HEK293 (cell line): ENCODE data around the gene GLCE.
A peak's percentile ranks its signal among the peaks of the same experiment; 100 is the strongest.

Source experiments
- CTCF ChIA-PET: fragments of 350-600 bp; formaldehyde crosslinking; extraction: SDS; loops from one replicate; lab custom pipeline; 2021; ENCODE audit warnings: antibody characterized with exemption; lab: Yijun Ruan, JAX
- POLR2A ChIA-PET: fragments of 300-600 bp; formaldehyde crosslinking; extraction: SDS; loops from one replicate; lab custom pipeline; 2020; ENCODE audit warnings: antibody characterized with exemption, inconsistent platforms; lab: Yijun Ruan, JAX
- H3K27ac ChIP-seq: fragments of 200-500 bp; sonication (Bioruptor generic); 2 replicates; pipeline ENCODE4 v1.5.1; 2014; ENCODE audit warnings: low read depth, low read length, control low read depth, inconsistent platforms; ENCODE audit errors: extremely low read depth
- H3K36me3 ChIP-seq, 2 experiments: fragments of 200-500 bp in 1 of 2; sonication (Bioruptor generic) in 1 of 2; 1 replicate in 1 of 2; 2 replicates in 1 of 2; pipeline ENCODE4 v1.5.1; 2014 to 2017; ENCODE audit warnings: inconsistent platforms in 2 of 2, low read length in 2 of 2; ENCODE audit not compliant: control insufficient read depth in 2 of 2, insufficient read depth in 1 of 2
- H3K4me1 ChIP-seq: fragments of 200-500 bp; sonication (Bioruptor generic); 2 replicates; pipeline ENCODE4 v1.5.1; 2014; ENCODE audit warnings: mild to moderate bottlenecking, low read length, inconsistent platforms; ENCODE audit not compliant: control insufficient read depth, insufficient read depth
- H3K4me3 ChIP-seq: 2 replicates; pipeline ENCODE4 v1.5.1; 2011; ENCODE audit warnings: low read depth, mild to moderate bottlenecking, control low read depth, low read length, moderate library complexity
- H3K9me3 ChIP-seq: fragments of 200-500 bp; sonication (Bioruptor generic); 2 replicates; pipeline ENCODE4 v1.5.1; 2014; ENCODE audit warnings: low read depth, low read length, inconsistent platforms; ENCODE audit not compliant: control insufficient read depth, insufficient read depth
- BCL11B ChIP-seq: fragments of 450-650 bp; formaldehyde crosslinking; IDR thresholded peaks from 2 replicates; pipeline ENCODE4 v1.5.1; 2016; ENCODE audit warnings: low read depth, missing biosample characterization, missing genetic modification characterization
- KLF10 ChIP-seq: fragments of 450-650 bp; IDR thresholded peaks from 2 replicates; pipeline ENCODE4 v1.5.1; 2018; ENCODE audit warnings: missing biosample characterization, mild to moderate bottlenecking, missing genetic modification characterization
- KLF7 ChIP-seq: fragments of 450-650 bp; formaldehyde crosslinking; IDR thresholded peaks from 2 replicates; pipeline ENCODE4 v1.5.1; 2016; ENCODE audit warnings: missing biosample characterization, missing genetic modification characterization, borderline replicate concordance
- KLF9 ChIP-seq: fragments of 450-650 bp; formaldehyde crosslinking; IDR thresholded peaks from 2 replicates; pipeline ENCODE4 v1.5.1; 2016; ENCODE audit warnings: missing biosample characterization, missing genetic modification characterization, low read depth
- PRDM6 ChIP-seq: fragments of 450-650 bp; formaldehyde crosslinking; IDR thresholded peaks from 2 replicates; pipeline ENCODE4 v1.5.1; 2017; ENCODE audit warnings: missing biosample characterization, missing genetic modification characterization
- RBAK ChIP-seq: fragments of 450-650 bp; formaldehyde crosslinking; IDR thresholded peaks from 2 replicates; pipeline ENCODE4 v1.5.1; 2016; ENCODE audit warnings: missing biosample characterization, missing genetic modification characterization
- TCF7L2 ChIP-seq: IDR thresholded peaks from 2 replicates; pipeline ENCODE4 v1.6.1; 2011; ENCODE audit warnings: low read depth, mild to moderate bottlenecking, inconsistent platforms, low read length, moderate library complexity, borderline replicate concordance
- YY1 ChIP-seq: fragments of 450-650 bp; formaldehyde crosslinking; IDR thresholded peaks from 2 replicates; pipeline ENCODE4 v1.5.1; 2018; ENCODE audit warnings: missing biosample characterization, missing genetic modification characterization
- ZNF140 ChIP-seq: fragments of 450-650 bp; formaldehyde crosslinking; IDR thresholded peaks from 2 replicates; pipeline ENCODE4 v1.5.1; 2016; ENCODE audit warnings: missing biosample characterization, missing genetic modification characterization
- ZNF157 ChIP-seq: fragments of 450-650 bp; formaldehyde crosslinking; IDR thresholded peaks from 2 replicates; pipeline ENCODE4 v1.5.1; 2016; ENCODE audit warnings: missing biosample characterization, missing genetic modification characterization
- ZNF335 ChIP-seq: fragments of 450-650 bp; formaldehyde crosslinking; conservative IDR thresholded peaks from 2 replicates; pipeline ENCODE4 v1.5.1; 2016; ENCODE audit warnings: missing biosample characterization, missing genetic modification characterization
- ZNF501 ChIP-seq: fragments of 450-650 bp; formaldehyde crosslinking; IDR thresholded peaks from 2 replicates; pipeline ENCODE4 v1.5.1; 2016; ENCODE audit warnings: missing biosample characterization, missing genetic modification characterization
- ZNF510 ChIP-seq: fragments of 450-650 bp; formaldehyde crosslinking; IDR thresholded peaks from 2 replicates; pipeline ENCODE4 v1.5.1; 2018; ENCODE audit warnings: mild to moderate bottlenecking, missing genetic modification characterization, missing biosample characterization; ENCODE audit not compliant: insufficient replicate concordance
- ZNF548 ChIP-seq: fragments of 450-650 bp; formaldehyde crosslinking; IDR thresholded peaks from 2 replicates; pipeline ENCODE4 v1.5.1; 2016; ENCODE audit warnings: missing biosample characterization, missing genetic modification characterization
- ZNF654 ChIP-seq: fragments of 450-650 bp; formaldehyde crosslinking; IDR thresholded peaks from 2 replicates; pipeline ENCODE4 v1.5.1; 2016; ENCODE audit warnings: low read depth, missing biosample characterization, missing genetic modification characterization
- ZNF768 ChIP-seq: fragments of 450-650 bp; formaldehyde crosslinking; IDR thresholded peaks from 2 replicates; pipeline ENCODE4 v1.5.1; 2018; ENCODE audit warnings: missing biosample characterization, mild to moderate bottlenecking, missing genetic modification characterization
- ZNF843 ChIP-seq: fragments of 450-650 bp; formaldehyde crosslinking; IDR thresholded peaks from 2 replicates; pipeline ENCODE4 v1.5.1; 2016; ENCODE audit warnings: missing biosample characterization, missing genetic modification characterization
- TF ChIP-seq, protein P1 (sequence below): fragments of 450-650 bp; formaldehyde crosslinking; conservative IDR thresholded peaks from 2 replicates; pipeline ENCODE4 v1.5.1; 2016; ENCODE audit warnings: low read depth, missing biosample characterization, missing genetic modification characterization
- TF ChIP-seq, protein P2 (sequence below): fragments of 450-650 bp; formaldehyde crosslinking; IDR thresholded peaks from 2 replicates; pipeline ENCODE4 v1.5.1; 2016; ENCODE audit warnings: missing biosample characterization, missing genetic modification characterization
- TF ChIP-seq, protein P3 (sequence below): fragments of 450-650 bp; formaldehyde crosslinking; IDR thresholded peaks from 2 replicates; pipeline ENCODE4 v1.5.1; 2016; ENCODE audit warnings: missing biosample characterization, missing genetic modification characterization

The GLCE gene

DNA sequence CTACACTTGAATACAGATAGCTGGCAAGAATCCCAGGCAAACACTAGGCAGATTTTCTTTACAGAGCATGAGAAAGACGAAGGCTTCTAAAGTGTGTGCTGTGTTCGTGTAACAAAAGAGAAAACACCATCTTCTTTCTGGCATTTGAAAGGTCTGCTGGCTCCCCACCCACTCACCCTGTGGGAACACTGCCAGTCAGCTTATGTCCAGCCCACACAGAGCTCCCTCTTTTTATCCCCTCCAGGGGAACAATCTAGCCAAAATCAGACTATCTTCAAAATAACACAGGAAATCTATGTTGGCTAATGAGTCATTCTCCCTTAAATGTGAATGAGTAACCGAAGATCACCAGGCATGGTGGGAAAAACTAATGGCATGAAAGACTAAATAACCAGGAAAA is 92.7 kb downstream of the GLCE start (continued):
- TF ChIP-seq, protein P1, sequence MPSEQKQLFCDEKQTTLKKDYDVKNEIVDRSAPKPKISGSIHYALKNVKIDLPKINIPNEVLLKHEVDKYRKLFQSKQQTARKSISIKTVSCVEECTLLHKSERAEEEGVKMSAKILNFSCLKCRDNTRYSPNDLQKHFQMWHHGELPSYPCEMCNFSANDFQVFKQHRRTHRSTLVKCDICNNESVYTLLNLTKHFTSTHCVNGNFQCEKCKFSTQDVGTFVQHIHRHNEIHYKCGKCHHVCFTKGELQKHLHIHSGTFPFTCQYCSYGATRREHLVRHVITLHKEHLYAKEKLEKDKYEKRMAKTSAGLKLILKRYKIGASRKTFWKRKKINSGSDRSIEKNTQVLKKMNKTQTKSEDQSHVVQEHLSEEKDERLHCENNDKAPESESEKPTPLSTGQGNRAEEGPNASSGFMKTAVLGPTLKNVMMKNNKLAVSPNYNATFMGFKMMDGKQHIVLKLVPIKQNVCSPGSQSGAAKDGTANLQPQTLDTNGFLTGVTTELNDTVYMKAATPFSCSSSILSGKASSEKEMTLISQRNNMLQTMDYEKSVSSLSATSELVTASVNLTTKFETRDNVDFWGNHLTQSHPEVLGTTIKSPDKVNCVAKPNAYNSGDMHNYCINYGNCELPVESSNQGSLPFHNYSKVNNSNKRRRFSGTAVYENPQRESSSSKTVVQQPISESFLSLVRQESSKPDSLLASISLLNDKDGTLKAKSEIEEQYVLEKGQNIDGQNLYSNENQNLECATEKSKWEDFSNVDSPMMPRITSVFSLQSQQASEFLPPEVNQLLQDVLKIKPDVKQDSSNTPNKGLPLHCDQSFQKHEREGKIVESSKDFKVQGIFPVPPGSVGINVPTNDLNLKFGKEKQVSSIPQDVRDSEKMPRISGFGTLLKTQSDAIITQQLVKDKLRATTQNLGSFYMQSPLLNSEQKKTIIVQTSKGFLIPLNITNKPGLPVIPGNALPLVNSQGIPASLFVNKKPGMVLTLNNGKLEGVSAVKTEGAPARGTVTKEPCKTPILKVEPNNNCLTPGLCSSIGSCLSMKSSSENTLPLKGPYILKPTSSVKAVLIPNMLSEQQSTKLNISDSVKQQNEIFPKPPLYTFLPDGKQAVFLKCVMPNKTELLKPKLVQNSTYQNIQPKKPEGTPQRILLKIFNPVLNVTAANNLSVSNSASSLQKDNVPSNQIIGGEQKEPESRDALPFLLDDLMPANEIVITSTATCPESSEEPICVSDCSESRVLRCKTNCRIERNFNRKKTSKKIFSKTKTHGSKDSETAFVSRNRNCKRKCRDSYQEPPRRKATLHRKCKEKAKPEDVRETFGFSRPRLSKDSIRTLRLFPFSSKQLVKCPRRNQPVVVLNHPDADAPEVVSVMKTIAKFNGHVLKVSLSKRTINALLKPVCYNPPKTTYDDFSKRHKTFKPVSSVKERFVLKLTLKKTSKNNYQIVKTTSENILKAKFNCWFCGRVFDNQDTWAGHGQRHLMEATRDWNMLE, result no peak
- TF ChIP-seq PRDM6 (tag by site-specific recombination) (peak; percentile 58), ZNF140 (tag by site-specific recombination) (no peak), TCF7L2 (no peak), RBAK (no peak), ZNF548 (tag by site-specific recombination) (no peak), KLF9 (tag by site-specific recombination) (no peak), YY1 (no peak)

DNA sequence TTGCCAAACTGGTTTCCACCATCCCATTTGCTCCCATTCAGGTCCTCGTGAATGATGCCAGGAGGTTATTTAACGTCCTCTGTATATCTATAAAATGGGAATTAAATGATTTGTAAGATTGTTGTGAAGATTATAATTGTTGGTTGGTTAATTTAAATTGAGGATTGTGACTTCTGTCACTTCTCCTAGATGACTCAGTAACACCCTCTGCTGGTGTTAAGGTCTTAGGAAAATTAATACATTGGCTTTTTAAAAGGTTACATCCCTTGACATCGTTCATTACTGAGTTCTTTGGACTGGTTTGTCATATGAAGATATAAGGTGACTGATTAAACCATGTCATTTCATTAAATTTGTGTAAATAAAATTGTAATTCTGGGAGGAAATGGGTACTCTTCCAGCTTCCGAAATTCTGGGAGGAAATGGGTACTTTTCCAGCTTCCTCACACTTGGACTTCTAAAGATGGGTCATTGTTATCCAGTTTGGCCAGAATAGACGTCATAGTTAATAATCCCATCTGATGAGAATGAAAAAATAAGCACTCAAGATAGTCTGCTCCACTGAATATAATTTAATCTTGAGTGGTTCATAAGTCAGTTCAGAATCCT is 105.0 kb downstream of the GLCE start:
- no peak overlapping the region for H3K27ac ChIP-seq
- CTCF ChIA-PET, result interaction anchor here (0.6 to 6.5 kb wide), 24 partner anchors 9 to 207 kb away, joined by 3 to 53 read pairs (median 4); partner anchors contain the start of gene KIF23
- no peak overlapping the region for H3K4me3 ChIP-seq
- H3K4me1 ChIP-seq, result no peaks in the 10 kb centered on the region
- no peaks in the 10 kb centered on the region for H3K9me3 ChIP-seq
- H3K36me3 ChIP-seq, result peaks cover 3 to 6% of the 10 kb centered on the region in 2 experiments; a peak in 2 of 3 replicates
- TF ChIP-seq KLF7 (tag by site-specific recombination) (no peak), ZNF654 (tag by site-specific recombination) (peak; percentile 69), ZNF501 (tag by site-specific recombination) (no peak), KLF10 (tag by site-specific recombination) (0 out of 2 replicates have a peak, but pooled peaks have one; percentile 20), ZNF157 (tag by site-specific recombination) (no peak)
- TF ChIP-seq, protein P2, sequence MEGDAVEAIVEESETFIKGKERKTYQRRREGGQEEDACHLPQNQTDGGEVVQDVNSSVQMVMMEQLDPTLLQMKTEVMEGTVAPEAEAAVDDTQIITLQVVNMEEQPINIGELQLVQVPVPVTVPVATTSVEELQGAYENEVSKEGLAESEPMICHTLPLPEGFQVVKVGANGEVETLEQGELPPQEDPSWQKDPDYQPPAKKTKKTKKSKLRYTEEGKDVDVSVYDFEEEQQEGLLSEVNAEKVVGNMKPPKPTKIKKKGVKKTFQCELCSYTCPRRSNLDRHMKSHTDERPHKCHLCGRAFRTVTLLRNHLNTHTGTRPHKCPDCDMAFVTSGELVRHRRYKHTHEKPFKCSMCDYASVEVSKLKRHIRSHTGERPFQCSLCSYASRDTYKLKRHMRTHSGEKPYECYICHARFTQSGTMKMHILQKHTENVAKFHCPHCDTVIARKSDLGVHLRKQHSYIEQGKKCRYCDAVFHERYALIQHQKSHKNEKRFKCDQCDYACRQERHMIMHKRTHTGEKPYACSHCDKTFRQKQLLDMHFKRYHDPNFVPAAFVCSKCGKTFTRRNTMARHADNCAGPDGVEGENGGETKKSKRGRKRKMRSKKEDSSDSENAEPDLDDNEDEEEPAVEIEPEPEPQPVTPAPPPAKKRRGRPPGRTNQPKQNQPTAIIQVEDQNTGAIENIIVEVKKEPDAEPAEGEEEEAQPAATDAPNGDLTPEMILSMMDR (tag by site-specific recombination), result peak; percentile 58; the same call in 1 of the 2 replicates
- POLR2A ChIA-PET, result no interaction called here

DNA sequence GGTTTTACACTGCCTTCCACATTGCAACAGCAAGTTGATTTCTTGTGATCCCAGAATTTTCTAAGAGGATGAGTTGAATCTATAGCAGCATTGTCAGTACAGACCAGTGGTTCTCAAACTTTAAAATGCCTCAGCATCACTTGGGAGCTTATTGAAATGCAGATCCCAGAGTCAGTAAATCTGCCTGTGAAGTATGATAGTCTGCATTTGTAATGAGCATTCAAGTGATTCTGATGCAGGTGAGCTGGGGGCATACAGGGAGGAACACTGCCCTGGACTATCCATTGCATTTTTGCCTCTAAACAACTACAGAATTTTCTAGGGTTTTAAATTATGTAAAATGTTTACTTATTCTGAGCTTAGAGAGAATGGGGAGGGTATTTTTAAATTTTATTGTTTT is 110.8 kb downstream of the GLCE start:
- H3K4me1 ChIP-seq, result peaks cover 19% of the 10 kb centered on the region
- ChIA-PET POLR2A (no interaction called here), CTCF (interaction anchor here (1.2 kb wide), 1 partner anchor 212 kb away, joined by 3 read pairs; no protein-coding TSS in a partner anchor)
- H3K36me3 ChIP-seq, result no peaks in the 10 kb centered on the region
- no peak overlapping the region for H3K27ac ChIP-seq
- no peaks in the 10 kb centered on the region for H3K9me3 ChIP-seq
- no peak overlapping the region for H3K4me3 ChIP-seq
- TF ChIP-seq ZNF843 (tag by site-specific recombination) (no peak), ZNF510 (tag by site-specific recombination) (no peak), ZNF768 (tag by site-specific recombination) (no peak), BCL11B (tag by site-specific recombination) (no peak), ZNF335 (tag by site-specific recombination) (no peak)
- TF ChIP-seq, protein P3, sequence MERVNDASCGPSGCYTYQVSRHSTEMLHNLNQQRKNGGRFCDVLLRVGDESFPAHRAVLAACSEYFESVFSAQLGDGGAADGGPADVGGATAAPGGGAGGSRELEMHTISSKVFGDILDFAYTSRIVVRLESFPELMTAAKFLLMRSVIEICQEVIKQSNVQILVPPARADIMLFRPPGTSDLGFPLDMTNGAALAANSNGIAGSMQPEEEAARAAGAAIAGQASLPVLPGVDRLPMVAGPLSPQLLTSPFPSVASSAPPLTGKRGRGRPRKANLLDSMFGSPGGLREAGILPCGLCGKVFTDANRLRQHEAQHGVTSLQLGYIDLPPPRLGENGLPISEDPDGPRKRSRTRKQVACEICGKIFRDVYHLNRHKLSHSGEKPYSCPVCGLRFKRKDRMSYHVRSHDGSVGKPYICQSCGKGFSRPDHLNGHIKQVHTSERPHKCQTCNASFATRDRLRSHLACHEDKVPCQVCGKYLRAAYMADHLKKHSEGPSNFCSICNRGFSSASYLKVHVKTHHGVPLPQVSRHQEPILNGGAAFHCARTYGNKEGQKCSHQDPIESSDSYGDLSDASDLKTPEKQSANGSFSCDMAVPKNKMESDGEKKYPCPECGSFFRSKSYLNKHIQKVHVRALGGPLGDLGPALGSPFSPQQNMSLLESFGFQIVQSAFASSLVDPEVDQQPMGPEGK, result no peak
